H1 (cell line): ENCODE results near the gene KIDINS220. TPM values are rescaled to one million over a fixed set of nuclear protein-coding genes. Genes with fewer than 3 reads are reported as not detected.

Experiments used
- CTCF ChIA-PET: fragments of 300-600 bp; sonication (Branson Sonifier 250); formaldehyde crosslinking; loops from one replicate; lab custom pipeline; 2021; ENCODE audit not compliant: partially characterized antibody; lab: Charles Lee
- POLR2A ChIA-PET: fragments of 300-600 bp; sonication (Branson Sonifier 250); formaldehyde crosslinking; loops from one replicate; lab custom pipeline; 2021; ENCODE audit warnings: inconsistent platforms; ENCODE audit not compliant: partially characterized antibody; lab: Charles Lee
- DNase-seq, 2 experiments: peaks; one replicate each; pipeline versions ENCODE4 v3.0.0 to v3.0.0-alpha.2; 2010 to 2022; ENCODE audit warnings: low spot score in 2 of 2, low read depth in 1 of 2, mixed read lengths in 1 of 2
- FAIRE-seq: peaks from 2 replicates; lab custom pipeline; 2011; peaks lifted over from hg19 to GRCh38; lab: Jason Lieb, UNC
- H2AFZ ChIP-seq: 2 replicates; pipeline ENCODE4 v1.8.1; 2012; ENCODE audit warnings: low read length, inconsistent platforms
- H2AK5ac ChIP-seq: 2 replicates; pipeline ENCODE4 v1.6.1; 2013; ENCODE audit warnings: low read depth, low read length
- H2BK120ac ChIP-seq: replicated peaks from 2 replicates; pipeline ENCODE3; 2013; ENCODE audit warnings: low read depth, low read length, inconsistent platforms
- H2BK12ac ChIP-seq: 2 replicates; pipeline ENCODE4 v1.6.1; 2013; ENCODE audit warnings: low read depth, low read length
- H2BK15ac ChIP-seq: 2 replicates; pipeline ENCODE4 v1.6.1; 2013; ENCODE audit warnings: low read length
- H2BK20ac ChIP-seq: 2 replicates; pipeline ENCODE4 v1.6.1; 2013; ENCODE audit warnings: low read length
- H2BK5ac ChIP-seq: 2 replicates; pipeline ENCODE4 v1.6.1; 2013; ENCODE audit warnings: low read depth, low read length
- H3K14ac ChIP-seq: 2 replicates; pipeline ENCODE4 v1.6.1; 2013; ENCODE audit warnings: inconsistent platforms; ENCODE audit not compliant: insufficient read length
- H3K18ac ChIP-seq: 2 replicates; pipeline ENCODE4 v1.6.1; 2013; ENCODE audit warnings: low read length; ENCODE audit errors: extremely low read depth
- H3K23ac ChIP-seq: 2 replicates; pipeline ENCODE4 v1.6.1; 2013; ENCODE audit warnings: inconsistent platforms; ENCODE audit not compliant: insufficient read length
- H3K23me2 ChIP-seq: 2 replicates; pipeline ENCODE4 v1.6.1; 2013; ENCODE audit warnings: low read depth, low read length
- H3K27ac ChIP-seq: 2 replicates; pipeline ENCODE4 v1.6.1; 2011; ENCODE audit warnings: low read depth, low read length, inconsistent platforms
- H3K27me3 ChIP-seq, 4 experiments: replicated peaks in 1 of 4; 1 replicate in 1 of 4; 2 replicates in 3 of 4; pipeline versions ENCODE4 v1.6.1 to v1.8.1; 2011 to 2013; ENCODE audit warnings: low read length in 3 of 4, mild to moderate bottlenecking in 3 of 4, inconsistent platforms in 2 of 4, mixed read lengths in 2 of 4, moderate library complexity in 1 of 4; ENCODE audit not compliant: control insufficient read depth in 3 of 4, insufficient read depth in 3 of 4; ENCODE audit errors: extremely low read depth in 1 of 4
- H3K36me3 ChIP-seq, 4 experiments: 2 replicates each; pipeline versions ENCODE4 v1.6.1 to v1.8.1; 2011 to 2013; ENCODE audit warnings: mild to moderate bottlenecking in 4 of 4, low read length in 3 of 4, moderate library complexity in 2 of 4, control low read depth in 1 of 4, inconsistent platforms in 1 of 4; ENCODE audit not compliant: insufficient read depth in 4 of 4, control insufficient read depth in 2 of 4
- H3K4ac ChIP-seq: replicated peaks from 2 replicates; pipeline ENCODE3; 2013; ENCODE audit warnings: low read length, low read depth, mixed read lengths, inconsistent platforms; ENCODE audit not compliant: insufficient read length
- H3K4me1 ChIP-seq, 4 experiments: replicated peaks in 1 of 4; 1 replicate in 1 of 4; 2 replicates in 3 of 4; pipeline versions ENCODE4 v1.6.1 to v1.8.1; 2011 to 2013; ENCODE audit warnings: low read length in 3 of 4, inconsistent platforms in 2 of 4, mixed read lengths in 1 of 4; ENCODE audit not compliant: insufficient read depth in 4 of 4, control insufficient read depth in 3 of 4
- H3K4me2 ChIP-seq, 2 experiments: 2 replicates each; pipeline versions ENCODE4 v1.6.1 to v1.8.1; 2011 to 2013; ENCODE audit warnings: low read depth in 2 of 2, low read length in 2 of 2, control low read depth in 1 of 2, inconsistent platforms in 1 of 2, mild to moderate bottlenecking in 1 of 2; ENCODE audit not compliant: insufficient read depth in 1 of 2
- H3K4me3 ChIP-seq, 4 experiments: fragments of 200-600, 300-600 bp in 1 of 4; sonication (generic), shearing (Covaris generic), sonication (Bioruptor Twin) in 1 of 4; 2 replicates each; pipeline versions ENCODE4 v1.5.1 to v1.8.1; 2011 to 2016; ENCODE audit warnings: low read length in 4 of 4, low read depth in 3 of 4, control low read depth in 2 of 4, inconsistent platforms in 2 of 4, mild to moderate bottlenecking in 2 of 4, mixed read lengths in 1 of 4, moderate library complexity in 1 of 4; ENCODE audit not compliant: insufficient read depth in 2 of 4; ENCODE audit errors: extremely low read depth in 1 of 4
- H3K56ac ChIP-seq: replicated peaks from 2 replicates; pipeline ENCODE3; 2013; ENCODE audit warnings: low read depth, mild to moderate bottlenecking, mixed read lengths, low read length, inconsistent platforms; ENCODE audit not compliant: insufficient read length
- H3K79me1 ChIP-seq: 2 replicates; pipeline ENCODE4 v1.6.1; 2013; ENCODE audit warnings: low read depth, low read length, control low read depth
- H3K79me2 ChIP-seq, 2 experiments: 2 replicates each; pipeline versions ENCODE4 v1.6.1 to v1.8.1; 2012 to 2013; ENCODE audit warnings: low read length in 2 of 2, mild to moderate bottlenecking in 2 of 2, inconsistent platforms in 1 of 2; ENCODE audit not compliant: insufficient read depth in 2 of 2, control insufficient read depth in 1 of 2
- H3K9ac ChIP-seq, 4 experiments: replicated peaks in 1 of 4; 1 replicate in 1 of 4; 2 replicates in 3 of 4; pipeline versions ENCODE4 v1.6.1 to v1.8.1; 2011 to 2013; ENCODE audit warnings: low read depth in 3 of 4, low read length in 3 of 4, control low read depth in 2 of 4, mild to moderate bottlenecking in 2 of 4, moderate library complexity in 2 of 4, inconsistent platforms in 1 of 4; ENCODE audit errors: extremely low read depth in 1 of 4
- H3K9me3 ChIP-seq, 2 experiments: 2 replicates each; pipeline versions ENCODE4 v1.6.1 to v1.8.1; 2012 to 2013; ENCODE audit warnings: mild to moderate bottlenecking in 2 of 2, moderate library complexity in 2 of 2, control low read depth in 1 of 2, inconsistent platforms in 1 of 2, low read depth in 1 of 2, low read length in 1 of 2, mixed read lengths in 1 of 2; ENCODE audit not compliant: insufficient read depth in 2 of 2
- H4K20me1 ChIP-seq, 2 experiments: replicated peaks in 1 of 2; 2 replicates each; pipeline versions ENCODE3 to v1.8.1; 2011 to 2013; ENCODE audit warnings: inconsistent platforms in 2 of 2, low read length in 2 of 2, mild to moderate bottlenecking in 1 of 2; ENCODE audit not compliant: insufficient read depth in 2 of 2, control insufficient read depth in 1 of 2
- H4K5ac ChIP-seq: 2 replicates; pipeline ENCODE4 v1.6.1; 2013; ENCODE audit warnings: low read length, low read depth, mixed read lengths, inconsistent platforms; ENCODE audit not compliant: insufficient read length
- H4K8ac ChIP-seq: 2 replicates; pipeline ENCODE4 v1.8.0; 2013; ENCODE audit warnings: mild to moderate bottlenecking, moderate library complexity, low read length, inconsistent platforms; ENCODE audit not compliant: insufficient read depth; ENCODE audit errors: extremely low read depth
- H4K91ac ChIP-seq: replicated peaks from 2 replicates; pipeline ENCODE3; 2013; ENCODE audit warnings: low read length, mixed read lengths, inconsistent platforms; ENCODE audit not compliant: insufficient read length
- GABPA ChIP-seq: IDR thresholded peaks from 2 replicates; pipeline ENCODE4 v1.6.1; 2011; ENCODE audit warnings: mild to moderate bottlenecking, low read length, moderate library complexity, borderline replicate concordance; ENCODE audit not compliant: insufficient read depth
- JUND ChIP-seq: IDR thresholded peaks from 2 replicates; pipeline ENCODE4 v1.6.1; 2011; ENCODE audit warnings: mild to moderate bottlenecking, improper control_type of control experiment, low read length
- WGBS, 2 experiments: shearing (Covaris generic) in 1 of 2; methylation state at CpG; one replicate each; pipeline versions ENCODE4 v1.1.6 to v1.1.7; 2013 to 2015; ENCODE audit warnings: low lambda C conversion rate in 2 of 2, mixed read lengths in 2 of 2, inconsistent platforms in 1 of 2, low coverage in 1 of 2, missing lambda C conversion rate in 1 of 2; ENCODE audit not compliant: insufficient replicate concordance in 2 of 2, insufficient coverage in 1 of 2, insufficient read length in 1 of 2; ENCODE audit errors: extremely low coverage in 1 of 2, missing lambda C conversion rate in 1 of 2; 5-methylcytosine and 5-hydroxymethylcytosine counted together
- polyA plus RNA-seq, 7 experiments: library from polyadenylated mRNA; depleted of rRNA in 3 of 7; stranded (reverse) in 5 of 7; unstranded in 2 of 7; fragments of >200 nt in 5 of 7; fragments of 200-250 nt in 2 of 7; gene quantifications; 1 replicate in 5 of 7; 2 replicates in 1 of 7; 4 replicates in 1 of 7; pipeline versions ENCODE4 v1.2.1 to v1.2.3, GENCODE V29; 2011 to 2013; ENCODE audit warnings: missing spikeins in 2 of 7, mixed read lengths in 2 of 7
- total RNA-seq: library from RNA; stranded (reverse); fragmentation: NEBNext Ultra II Directional; extraction: Animal tissue kit (Norgen Biotek cat#: 25700); gene quantifications from 2 replicates; pipeline ENCODE4 v1.2.1, GENCODE V29; 2021

The KIDINS220 gene
- total and polyA plus RNA-seq, 2 of the 8 experiments (the other 6 are each of a cell fraction or from before 2014, with no cell fraction given): 21.2 to 27.1 TPM

DNA sequence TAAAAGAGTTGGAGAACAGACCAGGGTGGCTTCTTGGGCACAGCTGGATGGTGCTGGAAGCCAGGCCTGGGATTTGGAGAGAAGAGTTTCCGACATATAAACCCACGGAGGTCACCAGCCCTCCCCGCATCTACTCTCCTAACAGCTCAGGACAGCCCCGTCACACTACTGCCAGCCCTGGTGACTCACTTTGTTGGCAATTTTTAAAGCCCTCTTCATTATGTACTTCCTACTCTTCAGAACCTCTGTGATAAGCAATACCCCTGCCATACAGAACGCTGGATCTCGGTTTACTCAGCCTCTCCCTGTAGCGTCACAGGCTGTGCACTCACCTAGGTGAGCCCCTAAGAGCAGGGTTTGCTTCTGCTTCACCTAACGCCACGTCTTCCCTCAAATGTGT lies 107.5 kb downstream of the KIDINS220 start:
- Histone ChIP-seq H3K9ac (no peak overlapping the region), H4K20me1 (no peaks in the 10 kb centered on the region), H3K4ac (no peak overlapping the region), H2AK5ac (no peak overlapping the region), H3K79me1 (no peaks in the 10 kb centered on the region), H3K23ac (no peak overlapping the region), H3K36me3 (peaks cover 3 to 23% (median 14%) of the 10 kb centered on the region in 4 experiments; a peak in 7 of 8 replicates), H3K14ac (no peak overlapping the region), H3K4me1 (no peaks in the 10 kb centered on the region), H4K5ac (no peak overlapping the region), H2BK120ac (no peak overlapping the region), H2BK5ac (no peak overlapping the region), H4K8ac (no peak overlapping the region), H4K91ac (no peak overlapping the region), H3K23me2 (no peaks in the 10 kb centered on the region), H3K18ac (no peak overlapping the region), H3K27me3 (no peaks in the 10 kb centered on the region), H3K4me2 (no peak overlapping the region), H2BK12ac (no peak overlapping the region), H3K56ac (no peak overlapping the region), H3K9me3 (no peaks in the 10 kb centered on the region), H3K4me3 (no peak overlapping the region), H2BK20ac (no peak overlapping the region), H2AFZ (no peak overlapping the region), H2BK15ac (no peak overlapping the region), H3K79me2 (no peaks in the 10 kb centered on the region), H3K27ac (no peak overlapping the region)
- DNase-seq (no peak), FAIRE-seq (no peak)
- ChIA-PET POLR2A (no interaction called here), CTCF (interaction anchor here (0.9 kb wide), 1 partner anchor 1625 kb away, joined by 3 read pairs; no protein-coding TSS in a partner anchor)
- WGBS, 2 experiments: 95% methylated on average over 9 of the region's 9 CpGs; no CpG with 5 or more reads in 1 of the 2 experiments
- no peak for TF ChIP-seq GABPA
- no peak for TF ChIP-seq JUND
